ENCODE measurements around the gene ATP6V1G2.

GRCh38 chr6:31579546-31580437, 33.4 kb upstream of the ATP6V1G2 start:
- TF ChIP-seq CTCF (IDR thresholded peaks at IDR 0.05) (no peak), POLR2AphosphoS5 (IDR thresholded peaks at IDR 0.05; ENCODE audit: low read depth, low read length) (no peak)

Measured in Panc1 (cell line).